Spleen (tissue), 7 donors: ENCODE results near the gene BCL6B.
"Not testable (repeated sequence)": the region's sequence is repeated elsewhere in the genome, so short reads cannot be mapped to it uniquely, and the experiment has no call there.

Experiments used
- POLR2A ChIP-seq, 3 donors: fragments of 450-650 bp; IDR thresholded peaks; one replicate each; pipeline ENCODE4 v1.5.1; 2017; ENCODE audit warnings: antibody characterized with exemption in 3 of 3, mild to moderate bottlenecking in 1 of 3
- POLR2AphosphoS5 ChIP-seq, 3 donors: sonication (generic); formaldehyde crosslinking; IDR thresholded peaks; one replicate each; pipeline ENCODE4 v1.5.1; 2017; ENCODE audit warnings: antibody characterized with exemption in 3 of 3
- TF ChIP-seq, protein P1 (sequence below), 11 experiments: fragments of 200-600 bp in 7 of 11; fragments of 450-650 bp in 4 of 11; sonication (generic) in 4 of 11; IDR thresholded peaks in 8 of 11; conservative IDR thresholded peaks in 3 of 11; 1 replicate in 7 of 11; 2 replicates in 4 of 11; pipeline versions ENCODE4 v1.4.0 to v1.8.0; 2016 to 2021; ENCODE audit warnings: antibody characterized with exemption in 11 of 11, inconsistent platforms in 4 of 11, mild to moderate bottlenecking in 1 of 11
- donor health status: DM: no; HTN: no; CAD: no; lungs with moderate emphysema.
- donor health status: DM: no; HTN: no; CAD: no.
- donor health status: DM: no; HTN: no; CAD: no.

DNA sequence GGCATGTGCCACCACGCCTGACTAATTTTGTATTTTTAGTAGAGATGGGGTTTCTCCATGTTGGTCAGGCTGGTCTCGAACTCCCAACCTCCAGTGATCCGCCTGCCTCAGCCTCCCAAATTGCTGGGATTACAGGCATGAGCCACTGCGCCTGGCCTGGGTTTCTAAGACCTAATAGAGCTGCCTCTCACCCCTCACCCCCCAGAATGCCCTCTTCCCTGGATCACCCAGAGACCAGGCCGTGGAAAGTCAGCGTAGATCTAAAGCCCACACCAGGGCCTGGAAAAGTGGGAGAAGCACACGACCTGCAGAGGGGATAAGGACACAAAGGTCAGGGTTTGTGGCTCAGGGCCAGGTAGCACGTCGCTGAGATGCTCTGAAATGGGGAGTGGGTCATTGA, 27.7 kb downstream of the BCL6B start:
- TF ChIP-seq, protein P1, sequence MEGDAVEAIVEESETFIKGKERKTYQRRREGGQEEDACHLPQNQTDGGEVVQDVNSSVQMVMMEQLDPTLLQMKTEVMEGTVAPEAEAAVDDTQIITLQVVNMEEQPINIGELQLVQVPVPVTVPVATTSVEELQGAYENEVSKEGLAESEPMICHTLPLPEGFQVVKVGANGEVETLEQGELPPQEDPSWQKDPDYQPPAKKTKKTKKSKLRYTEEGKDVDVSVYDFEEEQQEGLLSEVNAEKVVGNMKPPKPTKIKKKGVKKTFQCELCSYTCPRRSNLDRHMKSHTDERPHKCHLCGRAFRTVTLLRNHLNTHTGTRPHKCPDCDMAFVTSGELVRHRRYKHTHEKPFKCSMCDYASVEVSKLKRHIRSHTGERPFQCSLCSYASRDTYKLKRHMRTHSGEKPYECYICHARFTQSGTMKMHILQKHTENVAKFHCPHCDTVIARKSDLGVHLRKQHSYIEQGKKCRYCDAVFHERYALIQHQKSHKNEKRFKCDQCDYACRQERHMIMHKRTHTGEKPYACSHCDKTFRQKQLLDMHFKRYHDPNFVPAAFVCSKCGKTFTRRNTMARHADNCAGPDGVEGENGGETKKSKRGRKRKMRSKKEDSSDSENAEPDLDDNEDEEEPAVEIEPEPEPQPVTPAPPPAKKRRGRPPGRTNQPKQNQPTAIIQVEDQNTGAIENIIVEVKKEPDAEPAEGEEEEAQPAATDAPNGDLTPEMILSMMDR (IDR thresholded peaks at IDR 0.05 in 8 of 11, conservative IDR thresholded peaks at IDR 0.05 in 3 of 11): not testable (repeated sequence)
- TF ChIP-seq POLR2A, POLR2AphosphoS5 (IDR thresholded peaks at IDR 0.05): not testable (repeated sequence)
